ENCODE data around the gene SMAD6. TPM values are rescaled to one million over a fixed set of nuclear protein-coding genes. Genes with fewer than 3 reads are reported as not detected.
A peak's percentile ranks its signal among the peaks of the same experiment; 100 is the strongest.

The SMAD6 gene
- total RNA-seq, 2 donors from 2014 or later = 14.8 to 51.2 TPM

GRCh38 chr15:66701422-66702034, 508 bp upstream of the SMAD6 start:
- no peaks in the 10 kb centered on the region for H3K4me1 ChIP-seq (replicated peaks)
- WGBS = under 1% methylated on average over 48 of the region's 48 CpGs
- intact Hi-C loops (cut with DNase I) = loop anchor here (2.0 to 10.0 kb wide), 3 partner anchors 81 to 197 kb away; partner anchors contain the start of genes RPL4 and ZWILCH
- H3K4me3 ChIP-seq = peak overlapping the region; percentile 55 to 60
- TF ChIP-seq POLR2A (IDR thresholded peaks at IDR 0.05) (no peak), CTCF (IDR thresholded peaks at IDR 0.05) (no peak), POLR2AphosphoS5 (IDR thresholded peaks at IDR 0.05) (no peak)
- H3K36me3 ChIP-seq = no peaks in the 10 kb centered on the region
- H3K27ac ChIP-seq = peak overlapping the region; percentile 79 to 82
- peak; percentile 30 for DNase-seq (ENCODE audit: low spot score)
- H3K9me3 ChIP-seq = no peaks in the 10 kb centered on the region
- no peaks in the 10 kb centered on the region for H3K27me3 ChIP-seq (replicated peaks; ENCODE audit: insufficient read depth)

GRCh38 chr15:66702787-66703539, 927 bp downstream of the SMAD6 start:
- H3K27ac ChIP-seq = peak overlapping the region; percentile 79 to 82
- no peaks in the 10 kb centered on the region for H3K9me3 ChIP-seq
- no peaks in the 10 kb centered on the region for H3K27me3 ChIP-seq (replicated peaks; ENCODE audit: insufficient read depth)
- H3K4me1 ChIP-seq (replicated peaks) = no peaks in the 10 kb centered on the region
- intact Hi-C loops (cut with DNase I) = loop anchor here (10.0 kb wide), 1 partner anchor 198 kb away; the partner anchor contains the start of genes RPL4 and ZWILCH
- under 1% methylated on average over 54 of the region's 95 CpGs for WGBS
- no peak for DNase-seq (ENCODE audit: low spot score)
- peak overlapping the region; percentile 55 to 60 for H3K4me3 ChIP-seq
- no peaks in the 10 kb centered on the region for H3K36me3 ChIP-seq
- TF ChIP-seq POLR2AphosphoS5 (IDR thresholded peaks at IDR 0.05) (no peak), POLR2A (IDR thresholded peaks at IDR 0.05) (no peak), CTCF (IDR thresholded peaks at IDR 0.05) (no peak)

GRCh38 chr15:66703540-66703941, 1.5 kb downstream of the SMAD6 start:
- Histone ChIP-seq H3K4me3 (peak overlapping the region; percentile 55 to 60), H3K9me3 (no peaks in the 10 kb centered on the region), H3K4me1 (replicated peaks) (no peaks in the 10 kb centered on the region), H3K27me3 (replicated peaks; ENCODE audit: insufficient read depth) (no peaks in the 10 kb centered on the region), H3K36me3 (no peaks in the 10 kb centered on the region), H3K27ac (peak overlapping the region; percentile 79 to 82)
- TF ChIP-seq CTCF (IDR thresholded peaks at IDR 0.05) (no peak), POLR2A (IDR thresholded peaks at IDR 0.05) (no peak), POLR2AphosphoS5 (IDR thresholded peaks at IDR 0.05) (no peak)
- intact Hi-C loops (cut with DNase I) = loop anchor here (10.0 kb wide), 1 partner anchor 199 kb away; the partner anchor contains the start of genes RPL4 and ZWILCH
- WGBS = 0% methylated on average over 39 of the region's 59 CpGs
- DNase-seq (ENCODE audit: low spot score) = peak; percentile 23

GRCh38 chr15:66704019-66704802, 2.2 kb downstream of the SMAD6 start:
- 4% methylated on average over 28 of the region's 30 CpGs for WGBS
- Histone ChIP-seq H3K4me3 (peak overlapping the region; percentile 55 to 60), H3K27ac (peak overlapping the region; percentile 42 to 79), H3K9me3 (no peaks in the 10 kb centered on the region), H3K27me3 (replicated peaks; ENCODE audit: insufficient read depth) (no peaks in the 10 kb centered on the region), H3K4me1 (replicated peaks) (no peaks in the 10 kb centered on the region), H3K36me3 (no peaks in the 10 kb centered on the region)
- intact Hi-C loops (cut with DNase I) = loop anchor here (10.0 kb wide), 1 partner anchor 199 kb away; the partner anchor contains the start of genes RPL4 and ZWILCH
- TF ChIP-seq CTCF (IDR thresholded peaks at IDR 0.05) (no peak), POLR2A (IDR thresholded peaks at IDR 0.05) (no peak), POLR2AphosphoS5 (IDR thresholded peaks at IDR 0.05) (no peak)
- DNase-seq (ENCODE audit: low spot score) = no peak

Data from prostate gland (tissue), 2 donors.